Caco-2 (cell line): ENCODE measurements around the gene DRC1. TPM values are rescaled to one million over a fixed set of nuclear protein-coding genes. Genes with fewer than 3 reads are reported as not detected.
A peak's percentile ranks its signal among the peaks of the same experiment; 100 is the strongest.

ENCODE experiments used
- BruUV-seq: library from RNA; stranded (reverse); fragments of 400-500 nt; replicated peaks from 2 replicates; lab custom pipeline; 2021; lab: Mats Ljungman, UMichigan
- CTCF ChIA-PET: fragments of 300-600 bp; sonication (Branson Sonifier 250); formaldehyde crosslinking; loops from one replicate; lab custom pipeline; 2022; ENCODE audit warnings: antibody characterized with exemption; lab: Charles Lee
- POLR2A ChIA-PET: fragments of 300-600 bp; sonication (Branson Sonifier 250); formaldehyde crosslinking; loops from one replicate; lab custom pipeline; 2022; ENCODE audit warnings: antibody characterized with exemption; lab: Charles Lee
- DNase-seq, 2 experiments: peaks; one replicate each; pipeline versions ENCODE4 v3.0.0 to v3.0.0-alpha.2; 2020 to 2022
- H3K27me3 ChIP-seq: replicated peaks from 2 replicates; pipeline ENCODE4 v1.6.0; 2011; ENCODE audit warnings: low read length; ENCODE audit not compliant: control insufficient read depth, insufficient read depth
- H3K36me3 ChIP-seq: 2 replicates; pipeline ENCODE4 v1.5.1; 2011; ENCODE audit warnings: low read length; ENCODE audit not compliant: control insufficient read depth, insufficient read depth
- H3K4me1 ChIP-seq: fragments of 250-450 bp; sonication (Bioruptor Pico); 2 replicates; pipeline ENCODE4 v1.5.1; 2020; ENCODE audit warnings: mild to moderate bottlenecking
- H3K4me3 ChIP-seq: 2 replicates; pipeline ENCODE4 v1.5.1; 2011; ENCODE audit warnings: low read depth, mild to moderate bottlenecking, control low read depth, low read length
- H3K9me3 ChIP-seq: fragments of 250-450 bp; sonication (Bioruptor Pico); 2 replicates; pipeline ENCODE4 v1.5.1; 2020; ENCODE audit warnings: mild to moderate bottlenecking, moderate library complexity
- H3K27ac Mint-ChIP-seq: one replicate; pipeline ENCODE4 v1.8.0; 2022; ENCODE audit warnings: mixed read lengths; ENCODE audit not compliant: unreplicated experiment
- H3K27me3 Mint-ChIP-seq: one replicate; pipeline ENCODE4 v1.8.0; 2022; ENCODE audit warnings: mixed read lengths; ENCODE audit not compliant: insufficient read depth, unreplicated experiment
- H3K36me3 Mint-ChIP-seq: one replicate; pipeline ENCODE4 v1.8.0; 2022; ENCODE audit warnings: mild to moderate bottlenecking, mixed read lengths; ENCODE audit not compliant: insufficient read depth, unreplicated experiment
- H3K4me1 Mint-ChIP-seq: one replicate; pipeline ENCODE4 v1.8.0; 2022; ENCODE audit warnings: low read depth, mixed read lengths; ENCODE audit not compliant: unreplicated experiment
- H3K4me3 Mint-ChIP-seq: one replicate; pipeline ENCODE4 v1.8.0; 2022; ENCODE audit warnings: mild to moderate bottlenecking, moderate library complexity, mixed read lengths; ENCODE audit not compliant: unreplicated experiment
- H3K9me3 Mint-ChIP-seq: one replicate; pipeline ENCODE4 v1.8.0; 2022; ENCODE audit warnings: mixed read lengths; ENCODE audit not compliant: unreplicated experiment
- intact Hi-C: fragments of 100-400 bp; cut with micrococcal nuclease; formaldehyde crosslinking; loops from one replicate; pipeline ENCODE4 v1.10.0; 2022; ENCODE audit not compliant: unreplicated experiment
- total RNA-seq: library from RNA; stranded (reverse); gene quantifications from 2 replicates; pipeline ENCODE4 v1.2.3, GENCODE V29; 2022
- TF ChIP-seq, protein P1 (sequence below), 2 experiments: fragments of 200-600 bp in 1 of 2; IDR thresholded peaks; 1 replicate in 1 of 2; 2 replicates in 1 of 2; pipeline versions ENCODE4 v1.5.1 to v1.8.0; 2011 to 2022; ENCODE audit warnings: antibody characterized with exemption in 1 of 2, control low read depth in 1 of 2, inconsistent platforms in 1 of 2, low read depth in 1 of 2, low read length in 1 of 2, mild to moderate bottlenecking in 1 of 2, moderate library complexity in 1 of 2; ENCODE audit not compliant: insufficient read depth in 1 of 2, severe bottlenecking in 1 of 2, unreplicated experiment in 1 of 2

The DRC1 gene
- total RNA-seq, 1 experiment from 2014 or later: 1.1 TPM

DNA sequence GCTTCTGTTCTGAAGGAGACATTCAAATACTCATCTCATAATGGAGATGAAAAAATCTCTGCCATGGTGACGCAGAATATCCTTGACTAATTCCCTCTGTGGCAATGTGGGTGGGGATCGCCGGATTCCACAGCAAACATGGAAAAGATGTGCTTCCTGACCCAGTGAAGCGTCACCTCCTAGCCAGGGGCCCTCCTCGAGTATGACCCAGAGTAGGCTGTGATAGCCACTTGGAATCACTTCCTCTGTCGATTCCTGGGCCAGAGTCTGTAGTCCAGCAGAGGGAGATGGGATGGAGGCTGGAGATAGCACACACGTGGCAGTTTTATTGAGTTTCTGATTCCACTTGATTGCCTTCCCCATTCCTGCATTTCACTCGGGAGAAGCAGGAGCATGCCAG is 36.8 kb downstream of the DRC1 start:
- no peak overlapping the region for H3K27ac Mint-ChIP-seq
- intact Hi-C loops: no loop called here
- peaks cover 10% of the 10 kb centered on the region for H3K4me1 Mint-ChIP-seq
- H3K9me3 Mint-ChIP-seq: no peaks in the 10 kb centered on the region
- Histone ChIP-seq H3K4me1 (peaks cover 13% of the 10 kb centered on the region), H3K27me3 (no peaks in the 10 kb centered on the region), H3K36me3 (no peaks in the 10 kb centered on the region), H3K9me3 (no peaks in the 10 kb centered on the region), H3K4me3 (no peak overlapping the region)
- BruUV-seq: no TSS peak
- TF ChIP-seq, protein P1, sequence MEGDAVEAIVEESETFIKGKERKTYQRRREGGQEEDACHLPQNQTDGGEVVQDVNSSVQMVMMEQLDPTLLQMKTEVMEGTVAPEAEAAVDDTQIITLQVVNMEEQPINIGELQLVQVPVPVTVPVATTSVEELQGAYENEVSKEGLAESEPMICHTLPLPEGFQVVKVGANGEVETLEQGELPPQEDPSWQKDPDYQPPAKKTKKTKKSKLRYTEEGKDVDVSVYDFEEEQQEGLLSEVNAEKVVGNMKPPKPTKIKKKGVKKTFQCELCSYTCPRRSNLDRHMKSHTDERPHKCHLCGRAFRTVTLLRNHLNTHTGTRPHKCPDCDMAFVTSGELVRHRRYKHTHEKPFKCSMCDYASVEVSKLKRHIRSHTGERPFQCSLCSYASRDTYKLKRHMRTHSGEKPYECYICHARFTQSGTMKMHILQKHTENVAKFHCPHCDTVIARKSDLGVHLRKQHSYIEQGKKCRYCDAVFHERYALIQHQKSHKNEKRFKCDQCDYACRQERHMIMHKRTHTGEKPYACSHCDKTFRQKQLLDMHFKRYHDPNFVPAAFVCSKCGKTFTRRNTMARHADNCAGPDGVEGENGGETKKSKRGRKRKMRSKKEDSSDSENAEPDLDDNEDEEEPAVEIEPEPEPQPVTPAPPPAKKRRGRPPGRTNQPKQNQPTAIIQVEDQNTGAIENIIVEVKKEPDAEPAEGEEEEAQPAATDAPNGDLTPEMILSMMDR (IDR thresholded peaks at IDR 0.05; ENCODE audit: insufficient read depth in 1 of 2, low read depth in 1 of 2, low read length in 1 of 2, severe bottlenecking in 1 of 2, unreplicated experiment in 1 of 2): peak in 1 of 2 experiments; percentile 2
- CTCF ChIA-PET: interaction anchor here (0.6 kb wide), 1 partner anchor 104 kb away, joined by 5 read pairs; no protein-coding TSS in a partner anchor
- no peak overlapping the region for H3K4me3 Mint-ChIP-seq
- H3K36me3 Mint-ChIP-seq: no peaks in the 10 kb centered on the region
- no peak for DNase-seq
- POLR2A ChIA-PET: no interaction called here
- H3K27me3 Mint-ChIP-seq: no peaks in the 10 kb centered on the region

DNA sequence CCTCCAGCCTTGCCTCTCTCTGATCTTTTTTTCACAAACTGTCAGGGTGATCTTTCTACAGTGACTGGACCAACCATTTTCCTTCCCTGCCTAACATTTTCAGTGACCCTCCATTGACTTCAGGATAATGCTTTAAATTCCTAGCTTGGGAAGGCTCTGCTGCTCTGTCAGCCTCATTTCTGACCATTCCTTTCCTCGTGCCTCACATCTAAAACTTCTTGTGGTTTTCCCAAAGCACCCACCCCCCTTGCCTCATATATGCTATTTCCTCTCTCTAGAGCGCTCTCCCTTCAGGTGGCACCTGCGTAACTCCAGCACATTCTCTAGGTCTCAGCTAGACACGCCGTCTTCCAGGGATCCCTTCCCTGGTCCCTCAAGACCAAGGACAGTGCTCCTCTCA is 37.2 kb downstream of the DRC1 start:
- TF ChIP-seq, protein P1 (IDR thresholded peaks at IDR 0.05; ENCODE audit: insufficient read depth in 1 of 2, low read depth in 1 of 2, low read length in 1 of 2, severe bottlenecking in 1 of 2, unreplicated experiment in 1 of 2): no peak
- no peaks in the 10 kb centered on the region for H3K9me3 ChIP-seq
- CTCF ChIA-PET: interaction anchor here (0.5 to 0.6 kb wide), 2 partner anchors 105 to 134 kb away, joined by 4 to 5 read pairs; no protein-coding TSS in a partner anchor
- H3K36me3 ChIP-seq: no peaks in the 10 kb centered on the region
- POLR2A ChIA-PET: no interaction called here
- Mint-ChIP-seq H3K27ac (no peak overlapping the region), H3K9me3 (no peaks in the 10 kb centered on the region), H3K4me3 (no peak overlapping the region), H3K27me3 (no peaks in the 10 kb centered on the region), H3K36me3 (no peaks in the 10 kb centered on the region), H3K4me1 (peaks cover 10% of the 10 kb centered on the region)
- H3K27me3 ChIP-seq: no peaks in the 10 kb centered on the region
- intact Hi-C loops: loop anchor here (1.0 kb wide), 1 partner anchor 64 kb away; no protein-coding TSS in a partner anchor
- H3K4me1 ChIP-seq: peaks cover 13% of the 10 kb centered on the region
- no peak for DNase-seq
- BruUV-seq: no TSS peak
- no peak overlapping the region for H3K4me3 ChIP-seq

DNA sequence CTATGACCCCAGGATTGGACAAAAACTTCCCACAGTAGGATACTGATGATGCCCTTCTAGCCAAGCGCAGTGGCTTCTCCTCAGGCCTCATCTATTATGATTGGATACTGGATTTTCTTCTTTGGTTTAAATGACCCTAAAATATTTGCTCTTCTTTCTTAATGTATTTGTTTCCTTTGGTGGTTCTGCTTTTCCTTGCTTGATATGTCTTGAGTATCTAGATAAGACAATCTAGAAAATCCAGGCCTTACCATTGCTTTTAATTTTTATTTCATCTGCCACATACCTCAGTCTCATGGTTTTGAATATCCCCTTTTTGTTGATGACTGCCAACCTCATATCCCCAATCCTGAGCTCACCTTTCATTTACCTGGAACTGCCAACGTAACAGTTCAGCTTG is 40.6 kb downstream of the DRC1 start:
- peaks cover 10% of the 10 kb centered on the region for H3K4me1 Mint-ChIP-seq
- no TSS peak for BruUV-seq
- no peaks in the 10 kb centered on the region for H3K36me3 Mint-ChIP-seq
- Histone ChIP-seq H3K4me1 (peaks cover 13% of the 10 kb centered on the region), H3K4me3 (no peak overlapping the region), H3K9me3 (no peaks in the 10 kb centered on the region), H3K36me3 (no peaks in the 10 kb centered on the region), H3K27me3 (no peaks in the 10 kb centered on the region)
- H3K27me3 Mint-ChIP-seq: no peaks in the 10 kb centered on the region
- no peak overlapping the region for H3K27ac Mint-ChIP-seq
- ChIA-PET CTCF (no interaction called here), POLR2A (interaction anchor here (0.8 kb wide), 1 partner anchor 14 kb away, joined by 3 read pairs; no protein-coding TSS in a partner anchor)
- no peak for DNase-seq
- H3K9me3 Mint-ChIP-seq: no peaks in the 10 kb centered on the region
- intact Hi-C loops: no loop called here
- H3K4me3 Mint-ChIP-seq: no peak overlapping the region
- TF ChIP-seq, protein P1 (IDR thresholded peaks at IDR 0.05; ENCODE audit: insufficient read depth in 1 of 2, low read depth in 1 of 2, low read length in 1 of 2, severe bottlenecking in 1 of 2, unreplicated experiment in 1 of 2): no peak
